K562 (cell line): Measurements from ENCODE around the gene RHO.

ENCODE experiments used
- ATF1 ChIP-seq, 2 experiments: fragments of 450-650 bp in 1 of 2; IDR thresholded peaks; 2 replicates each; pipeline ENCODE4 v1.6.1; 2016; ENCODE audit warnings: missing compliant biosample characterization in 1 of 2, missing genetic modification characterization in 1 of 2
- HNRNPLL ChIP-seq: fragments of 200-400 bp; formaldehyde crosslinking; IDR thresholded peaks from 2 replicates; pipeline ENCODE4 v1.6.1; 2017; ENCODE audit warnings: low read length, low read depth, mild to moderate bottlenecking; ENCODE audit not compliant: poor library complexity, severe bottlenecking
- MEF2A ChIP-seq: IDR thresholded peaks from 2 replicates; pipeline ENCODE4 v1.6.1; 2011; ENCODE audit warnings: low read depth, mild to moderate bottlenecking, low read length, moderate library complexity; ENCODE audit not compliant: control insufficient read depth
- PHF20 ChIP-seq: fragments of 450-650 bp; IDR thresholded peaks from 2 replicates; pipeline ENCODE4 v1.6.1; 2018; ENCODE audit not compliant: partially characterized antibody
- POLR2A ChIP-seq: fragments of 450-650 bp; conservative IDR thresholded peaks from 2 replicates; pipeline ENCODE4 v1.6.1; 2016
- RCOR1 ChIP-seq, 2 experiments: IDR thresholded peaks; 2 replicates each; pipeline ENCODE4 v1.6.1; 2012; ENCODE audit warnings: low read depth in 2 of 2, low read length in 2 of 2, borderline replicate concordance in 1 of 2, improper control_type of control experiment in 1 of 2
- STAT5B ChIP-seq: fragments of 250-450 bp; sonication (Bioruptor Pico); IDR thresholded peaks from 2 replicates; pipeline ENCODE4 v1.8.0; 2021; ENCODE audit warnings: mild to moderate bottlenecking, inconsistent platforms
- ZNF175 ChIP-seq: fragments of 200-800 bp; sonication (Bioruptor generic); IDR thresholded peaks from 2 replicates; pipeline ENCODE4 v1.6.1; 2016; ENCODE audit warnings: low read depth, mild to moderate bottlenecking, missing genetic modification characterization, missing compliant biosample characterization
- ZNF24 ChIP-seq: fragments of 450-650 bp; IDR thresholded peaks from 2 replicates; pipeline ENCODE4 v1.6.1; 2016
- ZNF263 ChIP-seq: sonication (generic); formaldehyde crosslinking; IDR thresholded peaks from 2 replicates; pipeline ENCODE4 v1.8.0; 2022; ENCODE audit warnings: mild to moderate bottlenecking, missing genetic modification reagents, borderline replicate concordance
- ZNF384 ChIP-seq: IDR thresholded peaks from 2 replicates; pipeline ENCODE4 v1.6.1; 2012; ENCODE audit warnings: low read depth, low read length, improper control_type of control experiment
- ZNF764 ChIP-seq: fragments of 250-450 bp; sonication (Bioruptor Pico); IDR thresholded peaks from 2 replicates; pipeline ENCODE4 v1.4.0; 2020; ENCODE audit warnings: low read depth, mild to moderate bottlenecking, moderate library complexity
- ZNF830 ChIP-seq: fragments of 250-450 bp; sonication (Bioruptor Pico); IDR thresholded peaks from 2 replicates; pipeline ENCODE4 v1.5.0; 2021; ENCODE audit warnings: mild to moderate bottlenecking
- TF ChIP-seq, protein P1 (sequence below): fragments of 250-450 bp; sonication (Bioruptor Pico); IDR thresholded peaks from 2 replicates; pipeline ENCODE4 v1.4.0; 2020; ENCODE audit warnings: mild to moderate bottlenecking

DNA sequence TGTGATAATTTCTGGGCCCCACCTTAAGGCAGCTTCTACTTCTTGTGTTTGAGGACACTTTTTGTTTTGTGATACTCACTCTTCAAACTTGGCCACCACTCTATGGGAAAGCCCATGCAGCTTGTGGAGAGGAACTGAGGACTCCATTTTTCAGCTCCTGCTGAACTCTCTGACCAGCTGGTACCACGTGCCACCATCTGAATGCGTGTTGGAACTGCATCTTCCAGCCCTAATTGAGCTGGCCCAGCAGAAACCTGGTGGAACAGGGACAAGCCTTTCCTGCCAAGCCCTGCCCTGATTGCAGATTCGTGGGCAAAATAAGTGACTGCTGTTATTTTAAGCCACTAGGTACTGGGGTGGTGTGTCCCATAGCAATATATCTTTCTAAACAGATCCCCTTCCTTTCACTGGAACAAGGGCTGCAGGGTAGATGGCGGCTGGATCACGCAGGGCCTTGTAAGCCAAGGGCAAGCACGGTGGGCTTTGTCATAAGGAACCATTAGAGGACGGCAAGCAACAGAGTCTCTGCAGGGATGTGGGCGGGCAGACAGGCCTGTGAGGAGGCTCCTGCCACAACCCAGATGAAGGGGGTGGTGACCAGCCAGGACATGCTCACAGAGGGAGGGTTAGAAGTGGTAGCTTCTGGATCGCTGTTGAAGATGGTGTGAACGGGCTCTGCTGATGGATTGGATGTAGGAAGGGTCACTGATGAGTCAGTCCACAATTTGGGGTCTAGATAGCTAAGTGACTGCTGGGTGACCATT is 24.0 kb downstream of the RHO start:
- TF ChIP-seq POLR2A (no peak), ZNF263 (no peak), ZNF384 (no peak), STAT5B (no peak), ZNF830 (CRISPR knock-in tag) (no peak), HNRNPLL (no peak), ZNF175 (no peak), ZNF764 (CRISPR knock-in tag) (no peak), ZNF24 (no peak), PHF20 (no peak), ATF1 (CRISPR knock-in tag; IDR thresholded peaks at IDR 0.05) (no peak), ATF1 (tag; IDR thresholded peaks at IDR 0.05) (no peak), MEF2A (no peak), RCOR1 (IDR thresholded peaks at IDR 0.05; ENCODE audit: borderline replicate concordance in 1 of 2, low read depth in 2 of 2, low read length in 2 of 2) (no peak)
- TF ChIP-seq, protein P1, sequence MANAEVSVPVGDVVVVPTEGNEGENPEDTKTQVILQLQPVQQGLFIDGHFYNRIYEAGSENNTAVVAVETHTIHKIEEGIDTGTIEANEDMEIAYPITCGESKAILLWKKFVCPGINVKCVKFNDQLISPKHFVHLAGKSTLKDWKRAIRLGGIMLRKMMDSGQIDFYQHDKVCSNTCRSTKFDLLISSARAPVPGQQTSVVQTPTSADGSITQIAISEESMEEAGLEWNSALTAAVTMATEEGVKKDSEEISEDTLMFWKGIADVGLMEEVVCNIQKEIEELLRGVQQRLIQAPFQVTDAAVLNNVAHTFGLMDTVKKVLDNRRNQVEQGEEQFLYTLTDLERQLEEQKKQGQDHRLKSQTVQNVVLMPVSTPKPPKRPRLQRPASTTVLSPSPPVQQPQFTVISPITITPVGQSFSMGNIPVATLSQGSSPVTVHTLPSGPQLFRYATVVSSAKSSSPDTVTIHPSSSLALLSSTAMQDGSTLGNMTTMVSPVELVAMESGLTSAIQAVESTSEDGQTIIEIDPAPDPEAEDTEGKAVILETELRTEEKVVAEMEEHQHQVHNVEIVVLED (CRISPR knock-in tag): no peak
